GM19324 (cell line): ENCODE data around the gene CFAP161.
"Not testable (repeated sequence)": the region's sequence is repeated elsewhere in the genome, so short reads cannot be mapped to it uniquely, and the experiment has no call there.

Experiments
- ATAC-seq: cut with Tn5 transposase; IDR thresholded peaks from one replicate; pipeline ENCODE4 v1.9.1; 2021; ENCODE audit warnings: mild to moderate bottlenecking, moderate library complexity; ENCODE audit not compliant: unreplicated experiment, low FRiP score

CFAP161 gene

GRCh38 chr15:81106560-81106959, 27.5 kb upstream of the CFAP161 start:
- ATAC-seq: no peak

GRCh38 chr15:81107889-81108288, 26.2 kb upstream of the CFAP161 start:
- no peak for ATAC-seq

GRCh38 chr15:81108427-81108826, 25.6 kb upstream of the CFAP161 start:
- no peak for ATAC-seq

GRCh38 chr15:81111018-81111417, 23.1 kb upstream of the CFAP161 start:
- no peak for ATAC-seq

GRCh38 chr15:81111510-81112470, 22.3 kb upstream of the CFAP161 start:
- no peak for ATAC-seq

- ATAC-seq: no peak
Observed at GRCh38 chr15:81113204-81113657, 20.8 kb upstream of the CFAP161 start.

- no peak for ATAC-seq
Observed at GRCh38 chr15:81113861-81114291, 20.2 kb upstream of the CFAP161 start.

- ATAC-seq: no peak
Observed at GRCh38 chr15:81115054-81115939, 18.8 kb upstream of the CFAP161 start.

- ATAC-seq: no peak
Observed at GRCh38 chr15:81117136-81117535, 16.9 kb upstream of the CFAP161 start.

GRCh38 chr15:81117581-81117980, 16.5 kb upstream of the CFAP161 start:
- ATAC-seq: no peak

- no peak for ATAC-seq
Observed at GRCh38 chr15:81118361-81118760, 15.7 kb upstream of the CFAP161 start.

- no peak for ATAC-seq
Observed at GRCh38 chr15:81120069-81120468, 14.0 kb upstream of the CFAP161 start.

- no peak for ATAC-seq
Observed at GRCh38 chr15:81126892-81127291, 7.2 kb upstream of the CFAP161 start.

GRCh38 chr15:81141478-81141877, 7.4 kb downstream of the CFAP161 start:
- ATAC-seq: not testable (repeated sequence)

GRCh38 chr15:81146006-81146405, 11.9 kb downstream of the CFAP161 start:
- no peak for ATAC-seq

GRCh38 chr15:81146466-81146865, 12.4 kb downstream of the CFAP161 start:
- ATAC-seq: no peak

GRCh38 chr15:81151389-81151788, 17.3 kb downstream of the CFAP161 start:
- ATAC-seq: no peak

- no peak for ATAC-seq
Observed at GRCh38 chr15:81152339-81152738, 18.3 kb downstream of the CFAP161 start.

GRCh38 chr15:81152799-81153198, 18.7 kb downstream of the CFAP161 start:
- no peak for ATAC-seq

GRCh38 chr15:81155375-81156218, 21.5 kb downstream of the CFAP161 start:
- ATAC-seq: no peak
